ENCODE results near the gene FAM43B.
A peak's percentile ranks its signal among the peaks of the same experiment; 100 is the strongest.

The FAM43B gene

DNA sequence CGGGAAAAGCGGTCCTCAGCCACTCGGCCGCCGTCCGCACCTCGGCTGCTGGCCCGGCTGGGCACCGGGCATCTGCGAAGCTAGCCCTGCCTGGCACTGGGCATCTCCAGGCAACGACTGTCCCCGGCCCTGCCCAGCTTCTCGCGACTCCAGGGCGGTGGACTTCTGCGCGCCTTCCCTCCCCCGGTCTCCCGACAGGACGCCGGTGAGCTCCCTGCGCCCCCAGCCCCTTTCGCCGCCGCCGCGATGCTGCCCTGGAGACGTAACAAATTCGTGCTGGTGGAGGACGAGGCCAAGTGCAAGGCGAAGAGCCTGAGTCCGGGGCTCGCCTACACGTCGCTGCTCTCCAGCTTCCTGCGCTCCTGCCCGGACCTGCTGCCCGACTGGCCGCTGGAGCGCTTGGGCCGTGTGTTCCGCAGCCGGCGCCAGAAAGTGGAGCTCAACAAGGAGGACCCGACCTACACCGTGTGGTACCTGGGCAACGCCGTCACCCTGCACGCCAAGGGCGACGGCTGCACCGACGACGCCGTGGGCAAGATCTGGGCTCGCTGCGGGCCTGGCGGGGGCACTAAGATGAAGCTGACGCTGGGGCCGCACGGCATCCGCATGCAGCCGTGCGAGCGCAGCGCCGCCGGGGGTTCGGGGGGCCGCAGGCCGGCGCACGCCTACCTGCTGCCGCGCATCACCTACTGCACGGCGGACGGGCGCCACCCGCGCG is 514 bp downstream of the FAM43B start:
- peak; percentile 33 for DNase-seq

DNA sequence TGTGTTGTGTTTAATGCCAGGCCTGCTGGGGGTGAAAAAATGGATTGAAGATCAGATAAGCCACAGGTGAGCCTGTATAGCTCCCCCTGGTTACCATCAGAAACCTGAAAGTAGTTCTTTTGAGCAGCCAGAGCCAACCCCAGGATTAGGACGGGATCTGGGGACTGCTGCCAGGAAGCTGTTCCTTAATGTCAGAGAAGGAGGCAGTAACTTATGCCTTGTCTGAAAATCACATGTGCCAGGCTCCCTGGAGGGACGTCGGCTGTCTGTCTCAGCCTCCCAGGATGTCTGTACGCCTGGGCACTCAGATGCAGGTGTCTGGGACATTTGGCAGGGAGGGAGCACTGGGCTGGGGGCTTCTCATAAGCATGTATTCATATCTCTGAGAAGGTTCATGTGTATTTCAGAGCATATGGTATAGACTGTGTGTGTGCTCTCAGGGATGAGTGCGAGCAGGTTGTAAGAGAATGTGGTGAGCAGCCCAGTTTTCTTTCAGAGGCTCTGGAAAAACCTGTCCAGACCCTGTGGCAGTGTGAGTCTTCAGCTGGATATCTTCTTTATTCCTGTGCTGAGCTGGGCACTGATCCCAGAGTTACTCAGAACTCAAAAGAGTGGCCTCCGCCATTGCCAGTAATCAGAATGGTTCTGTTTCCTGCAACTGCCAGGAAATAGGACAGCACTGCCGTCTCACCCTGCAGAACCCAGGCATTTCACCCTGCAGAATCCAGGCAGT is 2.8 kb downstream of the FAM43B start:
- DNase-seq, result peak; percentile 46

DNA sequence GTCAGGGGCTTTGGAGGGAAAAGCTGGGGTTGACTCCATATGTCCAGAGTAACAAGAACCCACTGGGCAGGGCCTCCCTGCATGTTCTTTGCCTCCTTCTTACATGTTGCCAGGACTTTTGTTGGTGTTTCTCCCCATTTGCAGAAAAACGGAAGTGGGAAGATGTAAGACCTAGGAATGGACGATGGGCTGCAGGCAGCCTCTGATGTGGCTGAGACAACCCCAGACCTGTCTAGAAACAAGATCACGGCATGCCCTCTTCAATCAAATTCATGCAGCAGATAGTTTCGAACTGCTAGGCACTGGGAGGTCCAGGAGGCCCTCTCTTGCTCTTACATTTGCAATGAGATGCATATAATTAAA is 3.4 kb downstream of the FAM43B start:
- no peak for DNase-seq

DNA sequence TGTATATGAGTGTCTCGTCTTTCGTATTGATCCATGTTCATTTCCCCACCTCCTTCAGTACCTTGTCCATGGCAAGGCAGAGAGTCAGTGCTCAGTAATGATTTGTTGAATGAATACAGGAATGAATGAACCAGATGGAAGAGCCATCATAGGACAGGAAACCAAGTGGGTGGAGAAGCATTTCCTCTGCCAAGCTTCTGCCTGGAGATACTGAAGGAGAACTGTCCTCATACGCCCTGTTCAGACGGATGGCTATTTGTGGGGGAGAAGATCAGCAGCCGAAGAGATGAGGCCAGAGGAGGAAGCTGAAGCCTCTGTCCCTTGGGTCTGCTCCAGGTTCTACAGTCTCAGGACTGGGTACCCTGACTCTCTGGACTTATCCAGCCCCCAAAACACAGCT is 5.8 kb downstream of the FAM43B start:
- no peak for DNase-seq

DNA sequence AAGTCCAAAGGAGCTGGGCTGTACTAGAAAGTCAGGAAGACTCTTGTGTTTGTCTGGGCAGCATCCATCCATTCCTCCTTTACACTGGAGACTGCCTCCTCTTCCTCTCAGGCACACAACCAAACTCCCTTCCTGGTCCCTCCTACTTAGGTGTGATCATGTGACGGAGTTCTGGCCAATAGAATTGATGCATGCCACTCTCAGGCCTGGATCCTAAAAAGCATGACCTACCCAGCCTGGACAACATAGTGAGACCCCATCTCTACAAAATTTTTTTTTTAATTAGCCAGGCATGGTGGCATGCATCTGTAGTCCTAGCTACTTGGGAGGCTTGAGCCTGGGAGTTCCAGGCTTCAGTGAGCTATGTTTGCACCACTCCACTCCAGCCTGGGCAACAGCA is 8.6 kb downstream of the FAM43B start:
- DNase-seq, result no peak

DNA sequence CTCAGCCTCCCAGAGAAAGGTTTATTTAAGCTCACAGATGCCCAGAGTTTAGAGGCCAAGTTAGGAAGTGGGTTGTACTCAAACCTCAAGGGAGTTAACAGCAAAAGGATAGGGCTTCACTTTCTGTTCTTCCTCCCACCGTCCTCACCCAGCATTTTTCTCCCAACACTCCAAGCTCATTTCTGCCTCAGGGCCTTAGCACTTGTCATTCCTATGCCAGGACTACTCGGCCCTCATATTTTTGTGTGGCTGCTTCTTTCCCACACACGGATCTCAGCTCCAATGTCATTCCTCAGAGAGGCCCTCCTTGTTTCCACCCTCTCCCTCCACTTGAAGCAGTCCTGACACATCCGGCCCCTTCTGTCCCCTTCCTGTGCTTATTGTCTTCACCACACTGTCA is 12.9 kb downstream of the FAM43B start:
- DNase-seq, result no peak

DNA sequence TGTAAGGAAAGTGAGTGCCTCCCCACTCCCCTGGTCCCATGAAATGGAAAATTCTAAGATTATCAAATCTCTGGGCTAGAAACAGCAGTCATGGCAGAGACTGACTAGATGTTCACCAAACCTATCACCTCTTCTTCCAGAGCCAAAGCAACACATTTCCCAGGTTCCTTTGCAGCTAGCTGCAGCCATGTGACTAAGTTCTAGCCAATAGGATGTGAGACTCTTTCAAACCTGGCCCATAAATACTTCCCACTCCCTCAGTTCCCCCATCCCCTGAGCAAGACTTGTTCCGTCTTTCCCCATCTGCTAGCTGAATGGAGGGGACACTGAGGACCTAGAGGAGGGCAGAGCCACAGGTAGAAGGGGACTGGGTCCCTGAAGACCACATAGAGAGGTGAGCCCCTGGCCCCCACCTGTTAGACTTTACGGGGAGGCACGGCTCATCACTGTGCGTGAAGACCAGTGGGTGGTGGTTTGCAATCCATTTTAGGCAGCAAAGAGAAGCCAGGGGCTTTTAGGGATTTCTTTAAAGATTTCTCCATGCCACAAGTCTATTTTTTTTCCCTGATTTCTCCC is 17.2 kb downstream of the FAM43B start:
- DNase-seq, result no peak

DNA sequence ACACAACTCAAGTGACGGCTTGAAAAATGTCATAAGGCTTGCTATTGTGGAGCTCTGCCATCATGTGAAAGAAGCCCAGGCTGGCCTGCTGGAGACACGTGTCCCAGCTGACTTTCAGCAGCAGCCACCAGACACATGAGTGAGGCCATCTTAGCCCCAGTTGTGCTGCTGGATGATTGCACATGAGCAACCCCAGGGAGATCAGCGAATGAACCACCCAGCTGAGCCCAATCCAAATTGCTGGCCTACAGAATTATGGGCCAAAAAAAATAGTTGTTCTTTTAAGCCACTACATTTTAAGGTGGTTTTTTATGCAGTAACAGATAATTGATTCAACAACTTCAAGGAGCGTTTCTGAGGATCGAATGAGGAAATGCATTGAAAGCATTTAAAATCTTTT is 19.1 kb downstream of the FAM43B start:
- no peak for DNase-seq

DNA sequence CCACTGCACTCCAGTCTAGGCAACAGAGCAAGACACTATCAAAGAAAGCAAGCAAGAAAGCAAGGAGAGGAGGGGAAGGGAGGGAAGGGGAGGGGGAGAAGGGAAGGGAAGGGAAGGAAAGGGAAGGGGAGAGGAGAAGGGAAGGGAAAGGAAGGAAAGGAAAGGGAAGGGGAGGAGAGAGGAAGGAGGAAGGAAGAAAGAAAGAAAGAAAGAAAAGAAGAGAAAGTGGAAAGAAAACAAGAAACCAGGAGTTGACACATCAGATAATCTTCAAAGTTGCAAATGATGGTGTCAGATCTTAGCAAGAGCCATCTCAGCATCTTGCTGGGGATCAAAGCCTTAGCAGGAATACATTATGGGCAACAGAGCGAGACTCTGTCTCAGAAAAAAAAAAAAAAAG is 21.6 kb downstream of the FAM43B start:
- no peak for DNase-seq

DNA sequence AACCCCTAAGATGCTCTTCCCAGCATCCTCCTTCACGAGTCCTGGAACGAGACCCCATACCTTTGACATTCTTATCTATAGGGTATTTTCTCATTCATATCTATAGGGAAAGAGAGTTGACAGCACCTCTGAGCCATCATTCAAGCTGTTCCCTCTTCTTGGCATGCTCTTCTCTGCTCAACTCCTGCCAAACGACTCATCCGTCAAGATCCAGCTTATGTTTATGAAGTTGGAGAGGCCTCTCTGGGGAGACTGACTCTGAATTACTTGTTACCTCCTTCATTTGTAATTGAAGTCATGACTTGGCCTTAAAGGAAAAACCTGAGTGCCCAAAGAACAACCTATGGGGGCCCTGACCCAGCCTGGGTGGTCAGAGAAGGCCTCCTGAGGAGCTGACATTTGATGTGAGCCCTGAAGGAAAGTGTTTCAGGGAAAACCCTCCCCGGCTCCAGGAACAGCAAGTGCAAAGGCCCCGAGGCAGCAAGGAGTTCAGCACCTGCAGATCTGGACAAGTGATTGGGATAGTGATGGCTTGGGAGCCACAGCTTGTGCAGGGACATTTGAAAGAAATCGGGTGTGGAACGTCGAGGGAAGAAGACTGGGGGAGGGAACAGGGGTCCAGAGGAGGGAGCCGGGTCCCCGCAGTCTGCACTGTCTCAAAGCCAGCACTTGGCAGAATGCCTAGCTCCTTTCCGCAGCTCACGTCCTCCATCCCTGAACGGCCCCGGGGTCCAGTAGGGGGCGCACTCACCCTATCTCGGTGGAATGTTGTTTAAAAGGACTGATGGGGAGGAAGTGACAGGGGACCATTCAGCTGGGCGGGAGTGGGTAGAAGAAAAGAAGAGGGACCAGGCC is 22.5 kb downstream of the FAM43B start:
- DNase-seq, result peak; percentile 66

DNA sequence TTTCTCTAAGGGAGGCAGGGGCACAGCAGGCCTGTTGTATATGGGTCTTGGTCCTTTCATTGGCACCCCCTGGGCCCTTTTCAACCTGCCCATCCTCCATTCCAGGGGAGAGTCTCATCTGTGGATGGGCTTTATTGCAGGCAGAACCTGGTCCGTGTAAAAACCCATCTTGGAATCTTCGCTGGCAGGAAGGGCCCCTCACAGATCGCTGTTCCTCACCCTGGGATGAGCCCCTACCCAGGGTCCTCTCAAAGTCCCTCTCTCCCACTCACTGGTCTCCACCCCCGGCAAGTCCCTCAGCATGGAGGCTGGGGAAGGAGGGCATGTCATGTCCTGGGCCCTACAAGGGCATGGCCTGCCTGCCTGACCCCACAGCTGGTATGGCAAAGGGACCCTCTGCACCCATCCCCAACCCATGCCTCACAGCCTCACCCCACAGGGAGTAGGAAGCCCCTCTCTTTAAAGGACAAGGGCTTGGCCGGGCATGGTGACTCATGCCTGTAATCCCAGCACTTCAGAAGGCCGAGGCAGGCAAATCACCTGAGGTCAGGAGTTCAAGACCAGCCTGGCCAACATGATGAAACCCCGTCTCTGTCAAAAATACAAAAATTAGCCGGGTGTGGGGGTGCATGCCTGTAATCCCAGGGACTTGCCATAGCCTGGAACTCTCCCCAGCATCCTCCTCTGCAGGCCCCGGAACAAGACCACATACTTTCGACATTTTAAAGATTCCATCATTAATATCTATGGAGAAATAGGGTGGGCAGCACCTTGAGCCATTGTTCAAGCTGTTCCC is 23.4 kb downstream of the FAM43B start:
- DNase-seq, result no peak

DNA sequence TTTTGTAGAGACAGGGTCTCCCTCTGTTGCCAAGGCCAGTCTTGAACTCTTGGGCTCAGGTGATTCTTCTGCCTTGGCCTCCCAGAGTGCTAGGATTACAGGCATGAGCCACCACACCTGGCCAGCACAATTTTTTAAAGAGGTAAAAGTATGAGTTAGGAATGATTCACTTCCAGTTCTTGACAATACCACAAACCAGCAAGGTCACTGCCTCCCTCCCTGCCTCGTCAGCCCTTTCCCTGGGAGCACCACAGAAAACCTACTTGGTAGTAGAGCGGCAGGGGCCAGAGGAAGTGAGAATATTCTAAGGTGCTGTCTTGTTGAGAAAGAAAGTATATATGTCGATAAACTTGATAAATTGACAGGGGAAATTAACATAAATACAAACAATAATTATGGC is 25.7 kb downstream of the FAM43B start:
- no peak for DNase-seq

DNA sequence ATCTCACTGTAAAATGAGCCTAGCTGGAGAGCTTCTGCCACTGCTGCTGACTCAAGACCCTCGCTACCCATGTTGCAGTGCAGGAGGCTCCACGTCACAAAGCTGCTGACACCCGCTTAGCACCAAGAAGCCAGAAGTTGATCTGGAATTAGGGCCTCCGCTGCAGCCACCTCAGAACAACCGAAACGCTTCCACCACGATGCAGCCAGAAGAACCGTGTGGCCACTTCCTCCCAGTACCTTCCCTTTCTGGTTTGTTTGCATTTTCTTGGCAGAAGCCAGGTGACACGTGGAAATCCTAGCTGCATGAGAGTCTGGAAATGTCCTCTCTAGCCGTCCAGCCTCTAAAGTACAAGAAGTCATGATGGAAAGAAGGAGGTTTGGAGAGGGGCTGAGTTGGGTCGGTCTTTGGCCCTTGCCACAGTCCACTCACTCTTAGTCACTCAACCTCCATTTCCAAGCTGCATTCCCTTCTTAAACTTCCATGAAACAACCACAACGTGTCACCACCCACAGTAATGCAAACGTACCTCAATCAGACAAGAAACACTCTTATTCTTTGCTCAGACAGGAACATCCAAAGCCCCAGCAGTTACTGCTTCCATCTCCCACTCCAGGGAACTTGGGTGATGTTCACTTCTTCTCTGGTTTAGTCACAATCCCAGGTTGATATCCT is 26.5 kb downstream of the FAM43B start:
- no peak for DNase-seq

DNA sequence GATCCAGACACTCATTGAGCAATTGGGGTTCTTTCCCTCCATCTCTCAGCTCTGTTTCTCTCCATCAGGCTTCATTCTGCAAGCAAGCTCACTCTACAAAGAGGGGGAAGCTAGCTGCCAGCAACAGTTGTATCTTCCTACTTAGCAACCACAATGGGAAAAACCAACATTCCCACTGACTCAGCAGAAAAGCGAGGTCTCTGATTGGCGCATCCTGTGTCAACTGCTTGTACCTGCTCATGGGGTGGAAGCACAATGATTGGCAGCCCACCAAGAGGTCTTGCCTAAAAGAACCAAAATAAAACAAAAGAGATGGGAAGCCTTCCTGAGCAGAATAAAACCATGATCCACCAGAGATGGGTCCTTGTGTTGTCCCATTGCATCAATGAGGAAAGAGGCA is 32.5 kb downstream of the FAM43B start:
- DNase-seq, result no peak

DNA sequence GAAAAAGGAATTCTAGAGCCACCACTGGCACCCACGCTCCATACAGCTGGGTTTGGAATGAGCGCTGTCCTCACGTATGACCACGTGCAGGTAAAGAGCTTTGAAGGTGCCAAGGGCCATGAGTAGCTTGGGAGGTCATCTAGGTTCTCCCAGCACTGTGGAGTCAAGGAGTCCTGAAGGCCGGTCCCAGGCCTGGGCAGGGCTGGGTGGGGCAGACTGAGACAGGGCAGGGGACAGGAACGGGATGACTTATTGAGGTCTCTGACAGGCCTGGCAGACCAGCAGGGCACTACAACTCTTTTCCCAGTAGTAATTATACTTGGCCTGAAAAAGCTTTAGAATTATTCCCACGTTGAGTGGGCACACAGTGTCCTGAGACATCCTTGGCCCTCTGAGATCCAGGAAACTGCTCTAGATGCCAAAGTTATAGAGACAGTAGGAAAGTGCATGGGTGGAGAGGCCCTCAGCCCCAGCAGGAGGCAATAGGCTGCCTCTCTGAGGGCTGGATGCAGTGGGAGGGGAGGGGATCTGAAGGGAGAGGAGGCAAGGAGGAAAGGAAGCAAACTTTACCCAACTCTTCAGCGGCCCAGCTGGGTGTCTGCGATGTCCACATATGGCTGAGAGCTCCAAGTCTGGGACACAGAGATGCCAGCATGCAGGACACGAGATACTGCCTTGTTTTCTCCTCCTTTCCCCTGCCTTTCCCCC is 34.7 kb downstream of the FAM43B start:
- no peak for DNase-seq

DNA sequence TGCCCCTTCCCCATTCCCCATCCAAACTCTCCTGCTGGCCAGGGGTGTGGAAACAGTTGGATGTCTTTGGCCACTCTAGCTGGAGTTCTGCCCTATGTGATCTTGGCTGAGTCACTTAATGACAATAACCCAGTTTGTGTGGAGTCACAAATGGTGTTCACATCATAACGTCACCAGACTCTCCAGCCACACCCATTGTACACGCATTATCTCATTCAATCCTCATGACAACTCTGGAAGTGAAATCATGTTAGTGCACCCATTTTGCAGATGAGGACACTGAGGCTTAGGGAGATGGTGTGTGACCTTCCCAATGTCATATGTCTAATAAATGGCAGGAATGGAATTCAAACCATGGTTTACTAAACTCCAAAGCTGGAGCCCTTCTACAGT is 35.3 kb downstream of the FAM43B start:
- no peak for DNase-seq

DNA sequence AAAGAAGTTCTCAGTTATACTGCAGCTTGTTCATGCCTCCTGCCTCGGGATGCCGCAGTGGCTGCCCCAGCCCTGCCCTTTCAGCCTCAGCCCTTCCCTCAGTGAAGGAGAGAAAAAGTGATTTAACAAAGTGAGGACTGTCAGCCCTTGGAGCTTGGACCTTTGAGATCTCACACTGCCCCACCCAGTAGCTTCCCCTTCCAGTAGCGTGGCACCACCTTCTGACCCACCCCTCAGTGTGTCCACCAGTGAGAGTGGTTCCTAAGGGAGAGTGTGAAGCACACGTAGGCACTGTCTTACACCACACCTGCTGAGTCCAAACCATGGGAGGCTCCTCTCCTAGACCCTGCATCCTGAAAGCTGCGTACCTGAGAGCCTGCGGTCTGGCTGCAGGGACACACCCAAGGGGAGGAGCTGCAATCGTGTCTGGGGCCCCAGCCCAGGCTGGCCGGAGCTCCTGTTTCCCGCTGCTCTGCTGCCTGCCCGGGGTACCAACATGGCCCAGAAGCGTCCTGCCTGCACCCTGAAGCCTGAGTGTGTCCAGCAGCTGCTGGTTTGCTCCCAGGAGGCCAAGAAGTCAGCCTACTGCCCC is 36.4 kb downstream of the FAM43B start, which contains the start of gene CDA:
Gene CDA, plus strand, starts transcription at position 464 of the 592 bp plus-strand sequence. Its CDS starts 33 bp downstream, at position 497.
- no peak for DNase-seq

DNA sequence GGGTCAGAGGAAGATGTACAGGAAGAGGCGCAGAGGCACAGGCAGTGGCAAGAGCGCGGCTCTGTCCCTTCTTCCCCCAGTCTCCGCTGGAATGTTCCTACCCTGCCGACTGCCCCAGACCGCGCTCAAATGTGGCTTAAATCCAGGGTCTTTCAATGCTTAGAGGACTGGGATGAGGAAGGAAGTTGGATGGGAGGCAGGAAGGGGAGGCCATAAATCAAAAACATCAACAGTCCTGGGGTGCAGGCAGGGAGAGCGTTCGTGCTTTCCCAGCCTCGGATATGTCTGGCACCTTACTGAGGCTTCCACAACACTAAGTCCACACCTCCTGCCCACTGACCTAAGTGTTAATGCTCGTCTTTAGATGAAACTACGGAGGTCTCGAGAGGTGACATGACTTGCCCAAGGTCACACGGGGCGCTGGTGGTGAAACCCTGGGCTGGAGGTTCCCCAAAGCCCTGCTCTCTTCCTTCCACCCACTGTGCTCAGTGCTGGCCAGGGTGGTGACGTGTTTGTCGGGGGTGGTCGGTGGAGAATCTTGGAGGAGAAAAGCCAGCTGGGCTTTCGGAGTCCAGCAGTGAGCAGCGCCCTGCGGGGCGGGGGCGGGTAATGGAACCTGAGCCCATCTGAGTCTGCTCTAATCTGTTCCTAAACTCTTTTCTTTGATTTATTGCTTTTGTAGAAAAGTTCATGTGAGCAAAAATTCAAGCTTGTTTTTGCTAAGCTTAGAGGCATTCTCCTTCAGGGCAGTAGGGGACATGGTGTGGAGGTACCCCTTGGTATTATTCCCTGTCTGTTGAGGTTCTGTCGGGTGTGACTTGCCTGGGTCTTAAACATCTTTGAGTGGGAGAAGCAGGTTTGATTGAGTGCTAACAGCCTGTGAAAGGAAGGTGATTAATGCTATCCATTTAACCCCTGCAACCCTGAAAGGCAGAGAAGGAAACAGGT is 37.2 kb downstream of the FAM43B start:
- peak; percentile 74 for DNase-seq

DNA sequence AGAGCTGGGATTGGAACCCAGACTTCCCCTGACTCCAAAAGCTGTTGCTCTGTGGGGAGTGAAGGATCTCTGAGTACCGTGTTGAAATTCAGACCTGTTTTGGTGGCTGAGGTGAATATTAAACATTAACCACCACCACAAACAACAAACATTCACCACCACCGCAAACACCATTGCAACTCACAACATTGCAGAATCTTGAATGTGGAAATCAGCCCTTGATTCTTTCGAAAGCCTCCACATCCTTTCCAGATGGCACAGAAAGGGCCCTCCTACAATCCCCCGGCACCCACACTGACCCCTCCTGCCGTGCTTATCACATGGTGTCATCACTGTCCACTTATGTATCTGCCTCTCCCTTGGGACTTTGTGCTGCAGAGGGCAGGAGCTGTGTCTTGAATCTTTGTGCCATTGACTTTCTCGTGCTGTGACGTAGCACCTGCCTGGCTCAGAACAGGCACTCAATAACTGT is 38.0 kb downstream of the FAM43B start:
- no peak for DNase-seq
